Measurements from ENCODE around the gene HSPA12A. TPM values are rescaled to one million over a fixed set of nuclear protein-coding genes. Genes with fewer than 3 reads are reported as not detected.
A peak's percentile ranks its signal among the peaks of the same experiment; 100 is the strongest.

HSPA12A gene
- total RNA-seq, 1 donor from 2014 or later = 11.0 TPM

GRCh38 chr10:116722736-116723427, 19.5 kb downstream of the HSPA12A start:
- no peak overlapping the region for H3K27ac Mint-ChIP-seq
- TF ChIP-seq, protein P1, sequence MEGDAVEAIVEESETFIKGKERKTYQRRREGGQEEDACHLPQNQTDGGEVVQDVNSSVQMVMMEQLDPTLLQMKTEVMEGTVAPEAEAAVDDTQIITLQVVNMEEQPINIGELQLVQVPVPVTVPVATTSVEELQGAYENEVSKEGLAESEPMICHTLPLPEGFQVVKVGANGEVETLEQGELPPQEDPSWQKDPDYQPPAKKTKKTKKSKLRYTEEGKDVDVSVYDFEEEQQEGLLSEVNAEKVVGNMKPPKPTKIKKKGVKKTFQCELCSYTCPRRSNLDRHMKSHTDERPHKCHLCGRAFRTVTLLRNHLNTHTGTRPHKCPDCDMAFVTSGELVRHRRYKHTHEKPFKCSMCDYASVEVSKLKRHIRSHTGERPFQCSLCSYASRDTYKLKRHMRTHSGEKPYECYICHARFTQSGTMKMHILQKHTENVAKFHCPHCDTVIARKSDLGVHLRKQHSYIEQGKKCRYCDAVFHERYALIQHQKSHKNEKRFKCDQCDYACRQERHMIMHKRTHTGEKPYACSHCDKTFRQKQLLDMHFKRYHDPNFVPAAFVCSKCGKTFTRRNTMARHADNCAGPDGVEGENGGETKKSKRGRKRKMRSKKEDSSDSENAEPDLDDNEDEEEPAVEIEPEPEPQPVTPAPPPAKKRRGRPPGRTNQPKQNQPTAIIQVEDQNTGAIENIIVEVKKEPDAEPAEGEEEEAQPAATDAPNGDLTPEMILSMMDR (conservative IDR thresholded peaks at IDR 0.05) = no peak
- H3K4me3 Mint-ChIP-seq = no peak overlapping the region
- no peaks in the 10 kb centered on the region for H3K27me3 Mint-ChIP-seq
- DNase-seq (ENCODE audit: extremely low spot score, unreplicated experiment) = no peak
- H3K36me3 Mint-ChIP-seq = no peaks in the 10 kb centered on the region
- H3K4me1 Mint-ChIP-seq (ENCODE audit: unreplicated experiment) = peaks cover 22% of the 10 kb centered on the region
- no peaks in the 10 kb centered on the region for H3K9me3 Mint-ChIP-seq

DNA sequence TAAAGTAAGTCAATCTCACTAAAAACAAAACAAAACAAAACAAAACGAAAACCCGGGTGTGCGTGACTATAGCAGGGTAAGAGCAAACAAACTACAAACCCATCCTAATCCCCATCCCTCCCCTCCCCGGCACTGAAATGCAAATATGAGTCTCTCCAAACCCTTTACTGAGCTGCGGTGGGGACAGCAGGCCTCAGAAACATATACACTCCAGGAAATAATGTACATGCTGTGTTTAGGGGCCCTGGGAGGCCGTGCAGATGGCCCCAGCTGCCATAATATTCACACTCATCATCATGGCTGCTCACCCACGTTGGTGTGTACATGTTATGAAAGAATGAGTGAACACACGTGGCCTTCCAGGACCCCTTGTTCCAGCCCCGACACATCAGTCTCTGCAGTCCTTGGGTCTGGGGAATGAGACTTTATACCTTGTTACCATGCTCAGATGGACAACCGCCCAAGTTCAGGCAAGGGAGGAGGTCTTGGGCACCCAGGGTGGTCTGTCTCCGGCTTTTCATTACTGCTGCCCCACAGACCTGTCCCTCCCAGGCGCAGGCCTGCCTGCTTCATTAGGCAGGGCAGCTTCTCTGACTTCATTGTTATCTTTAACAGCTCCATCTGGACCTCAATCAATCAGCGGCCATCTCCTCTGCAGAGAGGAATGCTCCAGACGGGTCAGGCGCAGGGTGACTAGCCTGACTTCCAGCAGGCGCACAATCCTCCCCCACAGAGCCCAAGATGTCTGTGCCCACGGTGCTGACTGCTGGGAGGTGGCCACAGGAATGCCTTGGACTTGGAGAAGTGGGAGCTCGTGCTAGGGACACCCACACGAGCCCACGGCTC, 20.6 kb downstream of the HSPA12A start:
- H3K4me3 Mint-ChIP-seq = peak overlapping the region; percentile 34
- H3K27ac Mint-ChIP-seq = peak overlapping the region; percentile 59
- H3K9me3 Mint-ChIP-seq = no peaks in the 10 kb centered on the region
- peaks cover 22% of the 10 kb centered on the region for H3K4me1 Mint-ChIP-seq (ENCODE audit: unreplicated experiment)
- no peaks in the 10 kb centered on the region for H3K36me3 Mint-ChIP-seq
- TF ChIP-seq, protein P1 (conservative IDR thresholded peaks at IDR 0.05) = no peak
- DNase-seq (ENCODE audit: extremely low spot score, unreplicated experiment) = no peak
- no peaks in the 10 kb centered on the region for H3K27me3 Mint-ChIP-seq

DNA sequence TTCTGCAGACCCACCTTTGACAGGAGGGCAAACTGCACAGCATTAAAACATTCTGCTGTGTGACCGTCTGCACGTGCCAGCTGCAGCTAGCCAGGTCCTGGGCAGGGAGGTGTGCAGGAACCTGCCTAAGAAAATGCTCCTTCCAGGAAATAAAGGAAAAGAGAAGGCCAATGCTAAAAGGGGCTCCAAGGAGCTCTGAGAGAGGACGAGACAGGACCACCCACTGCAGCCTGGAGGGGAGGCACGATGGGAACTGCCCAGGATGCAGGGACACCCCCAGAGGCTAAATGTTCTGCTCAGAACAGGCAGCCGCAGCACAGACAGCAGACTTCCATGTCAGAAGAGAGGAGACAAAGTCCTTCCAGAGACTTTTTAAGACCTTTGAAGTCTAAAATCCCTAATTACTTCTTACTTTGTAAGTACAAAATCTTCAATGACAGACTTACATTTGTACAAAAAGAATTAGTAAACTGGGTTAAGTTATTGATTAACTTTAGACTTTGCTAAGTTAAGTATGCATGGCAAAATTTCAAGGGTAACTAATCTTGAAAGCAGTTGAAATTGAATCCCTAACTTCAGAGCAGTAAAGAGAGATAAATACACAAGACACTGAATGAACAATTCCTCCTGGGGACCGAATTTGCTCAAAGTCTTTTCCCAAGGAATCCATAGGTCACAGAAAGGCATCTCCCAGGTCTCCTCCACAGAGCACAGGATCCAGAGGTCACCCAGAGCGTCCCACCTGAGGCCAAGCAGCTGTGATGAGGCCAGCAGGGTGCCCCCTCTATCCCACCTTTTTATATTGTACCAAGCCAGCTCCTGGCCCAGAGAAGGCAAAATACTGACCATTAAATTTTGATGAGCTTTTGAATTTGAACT, 21.5 kb downstream of the HSPA12A start:
- Mint-ChIP-seq H3K36me3 (no peaks in the 10 kb centered on the region), H3K27me3 (no peaks in the 10 kb centered on the region), H3K4me3 (no peak overlapping the region), H3K4me1 (ENCODE audit: unreplicated experiment) (peaks cover 22% of the 10 kb centered on the region), H3K9me3 (no peaks in the 10 kb centered on the region), H3K27ac (peak overlapping the region; percentile 59)
- TF ChIP-seq, protein P1 (conservative IDR thresholded peaks at IDR 0.05) = no peak
- DNase-seq (ENCODE audit: extremely low spot score, unreplicated experiment) = no peak

- Mint-ChIP-seq H3K27me3 (no peaks in the 10 kb centered on the region), H3K27ac (no peak overlapping the region), H3K4me1 (ENCODE audit: unreplicated experiment) (peaks cover 22% of the 10 kb centered on the region), H3K4me3 (no peak overlapping the region), H3K36me3 (no peaks in the 10 kb centered on the region), H3K9me3 (no peaks in the 10 kb centered on the region)
- TF ChIP-seq, protein P1 (conservative IDR thresholded peaks at IDR 0.05) = no peak
- no peak for DNase-seq (ENCODE audit: extremely low spot score, unreplicated experiment)
Measured at GRCh38 chr10:116720241-116720643, 22.1 kb downstream of the HSPA12A start.

- no peak for DNase-seq (ENCODE audit: extremely low spot score, unreplicated experiment)
- no peak overlapping the region for H3K4me3 Mint-ChIP-seq
Measured at GRCh38 chr10:116719804-116720203, 22.6 kb downstream of the HSPA12A start.

More at GRCh38 chr10:116719804-116720203, 22.6 kb downstream of the HSPA12A start:
- TF ChIP-seq, protein P1 (conservative IDR thresholded peaks at IDR 0.05) = no peak
- Mint-ChIP-seq H3K9me3 (no peaks in the 10 kb centered on the region), H3K4me1 (ENCODE audit: unreplicated experiment) (peaks cover 22% of the 10 kb centered on the region), H3K27me3 (no peaks in the 10 kb centered on the region), H3K36me3 (no peaks in the 10 kb centered on the region), H3K27ac (no peak overlapping the region)

Data from type B pancreatic cell (in vitro differentiated cells).